OCI-LY3 (cell line): ENCODE data around the gene COL6A3.

Experiments
- H2AFZ ChIP-seq: fragments of 200-600, 300-600 bp; shearing (Covaris generic); 2 replicates; pipeline ENCODE4 v1.6.0; 2014; ENCODE audit warnings: antibody characterized with exemption, low read depth, low read length
- H3K27ac ChIP-seq: fragments of 200-600, 300-600 bp; sonication (generic); 2 replicates; pipeline ENCODE4 v1.5.1; 2014; ENCODE audit warnings: mild to moderate bottlenecking, low read length, moderate library complexity, mixed read lengths
- H3K27me3 ChIP-seq: fragments of 200-600, 300-600 bp; sonication (generic); 2 replicates; pipeline ENCODE4 v1.6.1; 2014; ENCODE audit warnings: low read depth, low read length, mixed read lengths
- H3K36me3 ChIP-seq: fragments of 200-600, 300-600 bp; sonication (generic); replicated peaks from 2 replicates; pipeline ENCODE3; 2014; ENCODE audit warnings: low read depth, low read length, mixed read lengths
- H3K4me1 ChIP-seq: fragments of 300-600, 200-600 bp; sonication (generic); 2 replicates; pipeline ENCODE4 v1.6.1; 2014; ENCODE audit warnings: low read length, mixed read lengths
- H3K4me2 ChIP-seq: fragments of 200-600, 300-600 bp; sonication (generic); 2 replicates; pipeline ENCODE4 v1.6.1; 2014; ENCODE audit warnings: low read length, mixed read lengths
- H3K4me3 ChIP-seq: fragments of 300-600, 200-600 bp; sonication (generic); 2 replicates; pipeline ENCODE4 v1.5.1; 2014; ENCODE audit warnings: antibody characterized with exemption, mild to moderate bottlenecking, low read length, moderate library complexity
- H3K79me2 ChIP-seq: fragments of 300-600, 200-600 bp; shearing (Covaris generic); 2 replicates; pipeline ENCODE4 v1.6.1; 2014; ENCODE audit warnings: mild to moderate bottlenecking, low read length, mixed read lengths
- H3K9ac ChIP-seq: fragments of 300-600, 200-600 bp; shearing (Covaris generic); 2 replicates; pipeline ENCODE4 v1.6.0; 2014; ENCODE audit warnings: mild to moderate bottlenecking, low read length, moderate library complexity
- H3K9me3 ChIP-seq: fragments of 200-600, 300-600 bp; shearing (Covaris generic); 2 replicates; pipeline ENCODE4 v1.6.1; 2014; ENCODE audit warnings: low read length, mixed read lengths; ENCODE audit not compliant: insufficient read depth
- H4K20me1 ChIP-seq: fragments of 200-600, 300-600 bp; sonication (generic); 2 replicates; pipeline ENCODE4 v1.6.1; 2016; ENCODE audit warnings: low read length, mixed read lengths; ENCODE audit not compliant: insufficient read depth
- EZH2phosphoT487 ChIP-seq: fragments of 200-600 bp; shearing (Covaris generic); IDR thresholded peaks from 2 replicates; pipeline ENCODE4 v1.6.1; 2018; ENCODE audit warnings: antibody characterized with exemption, mixed run types, low read depth
- TF ChIP-seq, protein P1 (sequence below): fragments of 200-600, 300-600 bp; sonication (generic); IDR thresholded peaks from 2 replicates; pipeline ENCODE4 v1.5.1; 2014; ENCODE audit warnings: antibody characterized with exemption, low read length, low read depth

The COL6A3 gene

GRCh38 chr2:237297421-237298150 is 116.4 kb downstream of the COL6A3 start:
- H3K4me3 ChIP-seq = no peak overlapping the region
- no peaks in the 10 kb centered on the region for H3K4me1 ChIP-seq
- no peak overlapping the region for H3K27ac ChIP-seq
- TF ChIP-seq, protein P1, sequence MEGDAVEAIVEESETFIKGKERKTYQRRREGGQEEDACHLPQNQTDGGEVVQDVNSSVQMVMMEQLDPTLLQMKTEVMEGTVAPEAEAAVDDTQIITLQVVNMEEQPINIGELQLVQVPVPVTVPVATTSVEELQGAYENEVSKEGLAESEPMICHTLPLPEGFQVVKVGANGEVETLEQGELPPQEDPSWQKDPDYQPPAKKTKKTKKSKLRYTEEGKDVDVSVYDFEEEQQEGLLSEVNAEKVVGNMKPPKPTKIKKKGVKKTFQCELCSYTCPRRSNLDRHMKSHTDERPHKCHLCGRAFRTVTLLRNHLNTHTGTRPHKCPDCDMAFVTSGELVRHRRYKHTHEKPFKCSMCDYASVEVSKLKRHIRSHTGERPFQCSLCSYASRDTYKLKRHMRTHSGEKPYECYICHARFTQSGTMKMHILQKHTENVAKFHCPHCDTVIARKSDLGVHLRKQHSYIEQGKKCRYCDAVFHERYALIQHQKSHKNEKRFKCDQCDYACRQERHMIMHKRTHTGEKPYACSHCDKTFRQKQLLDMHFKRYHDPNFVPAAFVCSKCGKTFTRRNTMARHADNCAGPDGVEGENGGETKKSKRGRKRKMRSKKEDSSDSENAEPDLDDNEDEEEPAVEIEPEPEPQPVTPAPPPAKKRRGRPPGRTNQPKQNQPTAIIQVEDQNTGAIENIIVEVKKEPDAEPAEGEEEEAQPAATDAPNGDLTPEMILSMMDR = no peak
- TF ChIP-seq EZH2phosphoT487 = no peak
- peaks cover 4% of the 10 kb centered on the region; the same call in 1 of the 2 replicates for H3K27me3 ChIP-seq
- no peaks in the 10 kb centered on the region for H3K79me2 ChIP-seq
- H4K20me1 ChIP-seq = no peaks in the 10 kb centered on the region
- H3K9me3 ChIP-seq = no peaks in the 10 kb centered on the region
- H3K36me3 ChIP-seq = no peaks in the 10 kb centered on the region
- H3K9ac ChIP-seq = no peak overlapping the region
- no peak overlapping the region for H2AFZ ChIP-seq
- H3K4me2 ChIP-seq = no peak overlapping the region

DNA sequence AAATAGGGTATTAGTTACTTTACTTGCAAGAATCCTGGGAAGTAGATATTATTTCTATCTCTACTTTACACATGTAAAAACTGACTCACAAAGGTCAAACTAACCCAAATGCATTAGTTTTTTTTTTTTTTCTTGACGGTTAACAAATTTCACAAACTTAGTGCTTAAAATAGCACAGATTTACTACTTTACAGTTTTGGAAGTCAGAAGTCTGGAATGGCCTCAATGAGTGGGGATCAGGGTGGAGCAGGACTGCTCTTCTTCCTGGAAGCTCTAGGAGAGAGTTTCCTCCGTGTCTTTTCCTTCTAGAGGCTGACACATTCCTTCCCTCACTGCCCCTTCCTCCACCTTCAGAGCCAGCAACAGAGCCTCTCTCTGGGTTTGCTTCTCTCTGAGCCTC is 117.2 kb downstream of the COL6A3 start:
- H3K36me3 ChIP-seq = no peaks in the 10 kb centered on the region
- H3K9ac ChIP-seq = no peak overlapping the region
- no peak overlapping the region for H3K4me2 ChIP-seq
- TF ChIP-seq, protein P1 = no peak
- TF ChIP-seq EZH2phosphoT487 = no peak
- no peaks in the 10 kb centered on the region for H3K4me1 ChIP-seq
- H3K27ac ChIP-seq = no peak overlapping the region
- no peak overlapping the region for H3K4me3 ChIP-seq
- no peaks in the 10 kb centered on the region for H3K79me2 ChIP-seq
- H3K27me3 ChIP-seq = peaks cover 4% of the 10 kb centered on the region; the same call in 1 of the 2 replicates
- H3K9me3 ChIP-seq = no peaks in the 10 kb centered on the region
- H4K20me1 ChIP-seq = no peaks in the 10 kb centered on the region
- H2AFZ ChIP-seq = no peak overlapping the region

DNA sequence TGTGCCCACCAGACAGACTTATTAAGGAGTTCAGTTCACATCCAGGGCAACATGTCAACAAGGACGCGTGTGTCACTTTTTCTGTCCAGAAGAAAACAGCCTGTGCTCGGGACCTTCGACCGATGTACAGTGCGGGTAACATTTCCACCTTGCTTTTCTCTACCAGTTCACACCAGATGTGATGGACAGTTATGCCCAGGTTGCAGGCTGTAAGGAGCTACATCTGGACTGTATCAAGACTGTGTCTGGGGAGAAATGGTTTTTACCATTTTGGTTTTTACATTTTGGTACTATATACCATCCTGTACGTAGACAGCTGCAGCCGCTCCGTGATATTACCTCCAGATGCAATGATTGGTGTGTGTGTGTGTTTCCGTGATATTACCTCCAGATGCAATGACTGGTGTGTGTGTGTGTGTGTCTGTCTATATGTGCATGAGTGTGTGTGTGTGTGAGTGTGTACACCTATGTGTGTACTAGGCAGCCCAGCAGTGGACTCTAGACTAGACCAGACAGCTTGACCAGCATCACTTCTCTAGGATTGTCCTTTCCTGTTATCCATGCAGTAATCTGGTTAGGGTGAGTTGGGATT is 118.0 kb downstream of the COL6A3 start:
- no peaks in the 10 kb centered on the region for H4K20me1 ChIP-seq
- TF ChIP-seq, protein P1 = no peak
- TF ChIP-seq EZH2phosphoT487 = no peak
- no peaks in the 10 kb centered on the region for H3K9me3 ChIP-seq
- H3K9ac ChIP-seq = no peak overlapping the region
- H3K36me3 ChIP-seq = no peaks in the 10 kb centered on the region
- H3K4me2 ChIP-seq = no peak overlapping the region
- no peak overlapping the region for H2AFZ ChIP-seq
- no peak overlapping the region for H3K4me3 ChIP-seq
- H3K79me2 ChIP-seq = no peaks in the 10 kb centered on the region
- no peak overlapping the region for H3K27ac ChIP-seq
- H3K27me3 ChIP-seq = peaks cover 4% of the 10 kb centered on the region; the same call in 1 of the 2 replicates
- H3K4me1 ChIP-seq = no peaks in the 10 kb centered on the region

GRCh38 chr2:237294460-237294859 is 119.5 kb downstream of the COL6A3 start:
- no peak overlapping the region for H3K4me3 ChIP-seq
- no peaks in the 10 kb centered on the region for H3K9me3 ChIP-seq
- TF ChIP-seq, protein P1 = no peak
- TF ChIP-seq EZH2phosphoT487 = no peak
- H3K36me3 ChIP-seq = no peaks in the 10 kb centered on the region
- no peak overlapping the region for H3K27ac ChIP-seq
- H2AFZ ChIP-seq = no peak overlapping the region
- no peaks in the 10 kb centered on the region for H3K79me2 ChIP-seq
- H3K4me1 ChIP-seq = no peaks in the 10 kb centered on the region
- peaks cover 4% of the 10 kb centered on the region; the same call in 1 of the 2 replicates for H3K27me3 ChIP-seq
- no peak overlapping the region for H3K9ac ChIP-seq
- H4K20me1 ChIP-seq = no peaks in the 10 kb centered on the region
- H3K4me2 ChIP-seq = no peak overlapping the region
